Motor neuron (in vitro differentiated cells): ENCODE results near the gene FBLN2. TPM values are rescaled to one million over a fixed set of nuclear protein-coding genes. Genes with fewer than 3 reads are reported as not detected.

Experiments used
- ATAC-seq, 8 experiments: fragments of 200-7000 bp; cut with Tn5 transposase; replicated peaks in 6 of 8; 2 replicates each; pipeline ENCODE4 v1.8.0; 2021; ENCODE audit warnings: mild to moderate bottlenecking in 8 of 8, moderate library complexity in 8 of 8
- H3K27ac ChIP-seq, 2 donors: fragments of 250-450 bp; sonication (Bioruptor Pico); 2 replicates each; pipeline ENCODE4 v1.9.0; 2021; ENCODE audit warnings: antibody characterized with exemption in 2 of 2, mild to moderate bottlenecking in 2 of 2, moderate library complexity in 1 of 2
- H3K4me1 ChIP-seq, 2 donors: fragments of 250-450 bp; sonication (Bioruptor Pico); replicated peaks in 1 of 2; 2 replicates each; pipeline ENCODE4 v1.6.1; 2021; ENCODE audit warnings: antibody characterized with exemption in 2 of 2, mild to moderate bottlenecking in 2 of 2, moderate library complexity in 1 of 2
- H3K4me3 ChIP-seq, 5 donors: fragments of 250-450 bp; sonication (Bioruptor Pico); 2 replicates each; pipeline ENCODE4 v1.9.0; 2021; ENCODE audit warnings: antibody characterized with exemption in 5 of 5, mild to moderate bottlenecking in 5 of 5, moderate library complexity in 4 of 5
- WGBS, 10 experiments: fragments of 450-650 bp; shearing (Covaris generic); methylation state at CpG; one replicate each; pipeline ENCODE4 v1.0.0; 2022; 5-methylcytosine and 5-hydroxymethylcytosine counted together
- in situ Hi-C, 9 experiments: fragments of 400-800 bp; cut with MboI; loops; one replicate each; pipeline ENCODE4 v1.15.0; 2021; ENCODE audit warnings: low sequenced_read_pairs in 9 of 9, low pct_unique_long_range_greater_than_20kb in 2 of 9; ENCODE audit not compliant: unreplicated experiment in 9 of 9
- total RNA-seq, 8 experiments: library from RNA; unstranded; fragments of 300-600 nt; gene quantifications; 2 replicates each; pipeline versions ENCODE4 v1.2.3 to v1.2.4, GENCODE V29; 2022

FBLN2 gene
- total RNA-seq, 8 experiments from 2014 or later: 1.2 to 263 (median 9.4) TPM

GRCh38 chr3:13550423-13550690 is 1.4 kb downstream of the FBLN2 start:
- no peak overlapping the region for H3K27ac ChIP-seq
- 60 to 93% (median 80%) methylated on average over 1 to 2 of the region's 2 CpGs; no CpG with 5 or more reads in 7 of the 10 experiments for WGBS, 10 experiments
- no peak for ATAC-seq
- H3K4me1 ChIP-seq: peaks cover 3 to 9% of the 10 kb centered on the region in 2 donors
- in situ Hi-C loops: no loop called here
- no peak overlapping the region for H3K4me3 ChIP-seq

- Histone ChIP-seq H3K27ac (no peak overlapping the region), H3K4me1 (peaks cover 3 to 9% of the 10 kb centered on the region in 2 donors), H3K4me3 (no peak overlapping the region)
- 20 to 84% (median 69%) methylated on average over 1 to 8 of the region's 13 CpGs; no CpG with 5 or more reads in 4 of the 10 experiments for WGBS, 10 experiments
- in situ Hi-C loops: no loop called here
- ATAC-seq: no peak
These were observed 2.0 kb downstream of the FBLN2 start for GRCh38 chr3:13550791-13551360.

- 17 to 100% (median 80%) methylated on average over 1 to 10 of the region's 28 CpGs; no CpG with 5 or more reads in 5 of the 10 experiments for WGBS, 10 experiments
- in situ Hi-C loops: no loop called here
- H3K4me3 ChIP-seq: no peak overlapping the region
- H3K27ac ChIP-seq: no peak overlapping the region
- ATAC-seq: no peak
- peaks cover 0 to 9% of the 10 kb centered on the region in 2 donors for H3K4me1 ChIP-seq
These were observed 4.1 kb downstream of the FBLN2 start for GRCh38 chr3:13552857-13553652.

GRCh38 chr3:13553686-13554085 is 4.8 kb downstream of the FBLN2 start:
- H3K4me1 ChIP-seq: peaks cover 0 to 9% of the 10 kb centered on the region in 2 donors
- in situ Hi-C loops: no loop called here
- ATAC-seq: no peak
- H3K4me3 ChIP-seq: no peak overlapping the region
- WGBS, 10 experiments: 0 to 100% (median 64%) methylated on average over 1 to 4 of the region's 12 CpGs; no CpG with 5 or more reads in 2 of the 10 experiments
- H3K27ac ChIP-seq: no peak overlapping the region

- in situ Hi-C loops: no loop called here
- ATAC-seq: no peak
- H3K4me3 ChIP-seq: no peak overlapping the region
- WGBS, 10 experiments: no CpG with 5 or more reads among the region's 11 CpGs
- no peak overlapping the region for H3K27ac ChIP-seq
- H3K4me1 ChIP-seq: peaks cover 0 to 9% of the 10 kb centered on the region in 2 donors
These were observed 6.8 kb downstream of the FBLN2 start for GRCh38 chr3:13555753-13556152.

GRCh38 chr3:13556207-13556606 is 7.3 kb downstream of the FBLN2 start:
- peak overlapping the region in 1 of 2 donors; percentile 16 for H3K27ac ChIP-seq
- in situ Hi-C loops: no loop called here
- peak in 7 of 8 experiments; percentile 8 to 58 (median 36) for ATAC-seq
- H3K4me3 ChIP-seq: no peak overlapping the region
- peaks cover 0 to 9% of the 10 kb centered on the region in 2 donors for H3K4me1 ChIP-seq
- WGBS, 10 experiments: no CpG with 5 or more reads among the region's 6 CpGs

- WGBS, 10 experiments: 56 to 100% (median 70%) methylated on average over 1 to 5 of the region's 6 CpGs; no CpG with 5 or more reads in 3 of the 10 experiments
- no peak overlapping the region for H3K4me3 ChIP-seq
- ATAC-seq: peak in 2 of 8 experiments; percentile 5 to 22
- H3K4me1 ChIP-seq: peaks cover 0 to 9% of the 10 kb centered on the region in 2 donors
- no peak overlapping the region for H3K27ac ChIP-seq
- in situ Hi-C loops: no loop called here
These were observed 8.0 kb downstream of the FBLN2 start for GRCh38 chr3:13556917-13557316.

- Histone ChIP-seq H3K27ac (no peak overlapping the region), H3K4me1 (peaks cover 0 to 9% of the 10 kb centered on the region in 2 donors), H3K4me3 (no peak overlapping the region)
- in situ Hi-C loops: no loop called here
- WGBS, 10 experiments: 17 to 100% (median 72%) methylated on average over 1 to 2 of the region's 5 CpGs; no CpG with 5 or more reads in 4 of the 10 experiments
- ATAC-seq: peak in 3 of 8 experiments; percentile 41 to 69 (median 41)
These were observed 8.5 kb downstream of the FBLN2 start for GRCh38 chr3:13557417-13557816.

GRCh38 chr3:13557926-13558325 is 9.0 kb downstream of the FBLN2 start:
- in situ Hi-C loops: no loop called here
- WGBS, 10 experiments: 37 to 100% (median 95%) methylated on average over 1 to 7 of the region's 11 CpGs; no CpG with 5 or more reads in 5 of the 10 experiments
- no peak overlapping the region for H3K4me3 ChIP-seq
- H3K27ac ChIP-seq: no peak overlapping the region
- no peak for ATAC-seq
- H3K4me1 ChIP-seq: peaks cover 0 to 9% of the 10 kb centered on the region in 2 donors

GRCh38 chr3:13558651-13559050 is 9.7 kb downstream of the FBLN2 start:
- ATAC-seq: no peak
- in situ Hi-C loops: no loop called here
- Histone ChIP-seq H3K4me3 (no peak overlapping the region), H3K4me1 (peaks cover 0 to 9% of the 10 kb centered on the region in 2 donors), H3K27ac (no peak overlapping the region)
- WGBS, 10 experiments: no CpG with 5 or more reads among the region's 3 CpGs

- H3K4me1 ChIP-seq: peaks cover 4 to 15% of the 10 kb centered on the region in 2 donors
- ATAC-seq: peak in 6 of 8 experiments; percentile 32 to 86 (median 60)
- in situ Hi-C loops: no loop called here
- WGBS, 10 experiments: 0 to 100% (median 73%) methylated on average over 1 to 8 of the region's 12 CpGs; no CpG with 5 or more reads in 3 of the 10 experiments
- H3K4me3 ChIP-seq: no peak overlapping the region
- no peak overlapping the region for H3K27ac ChIP-seq
These were observed 11.0 kb downstream of the FBLN2 start for GRCh38 chr3:13559764-13560525.

- Histone ChIP-seq H3K27ac (no peak overlapping the region), H3K4me3 (no peak overlapping the region), H3K4me1 (peaks cover 12 to 27% of the 10 kb centered on the region in 2 donors)
- no peak for ATAC-seq
- 33 to 89% (median 68%) methylated on average over 1 to 6 of the region's 9 CpGs; no CpG with 5 or more reads in 3 of the 10 experiments for WGBS, 10 experiments
- in situ Hi-C loops: no loop called here
These were observed 12.5 kb downstream of the FBLN2 start for GRCh38 chr3:13561376-13561775.

GRCh38 chr3:13561967-13562366 is 13.0 kb downstream of the FBLN2 start:
- in situ Hi-C loops: no loop called here
- H3K4me1 ChIP-seq: peaks cover 15 to 25% of the 10 kb centered on the region in 2 donors
- no peak overlapping the region for H3K27ac ChIP-seq
- ATAC-seq: no peak
- 61 to 100% (median 90%) methylated on average over 1 to 4 of the region's 4 CpGs; no CpG with 5 or more reads in 1 of the 10 experiments for WGBS, 10 experiments
- H3K4me3 ChIP-seq: no peak overlapping the region
